Measurements from ENCODE around the gene CCNDBP1.
"Not testable (repeated sequence)": the region's sequence is repeated elsewhere in the genome, so short reads cannot be mapped to it uniquely, and the experiment has no call there.

CCNDBP1 gene

DNA sequence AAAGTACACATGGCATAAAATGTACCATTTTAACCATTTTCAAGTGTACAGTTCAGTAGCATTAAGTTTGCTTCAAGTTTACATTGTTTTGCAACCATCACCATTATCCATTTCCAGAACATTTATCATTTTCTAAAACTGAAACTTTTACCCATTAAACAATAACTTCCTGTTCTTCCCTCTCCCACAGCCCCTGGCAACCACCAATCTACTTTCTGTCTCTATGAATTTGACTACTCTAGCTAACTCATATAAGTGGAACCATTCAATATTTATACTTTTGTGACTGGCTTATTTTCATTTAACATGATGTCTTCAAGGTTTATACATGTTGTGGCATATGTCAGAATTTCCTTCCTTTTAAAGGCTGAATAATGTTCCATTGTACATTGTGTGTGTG is 31.9 kb upstream of the CCNDBP1 start:
- TF ChIP-seq, protein P1, sequence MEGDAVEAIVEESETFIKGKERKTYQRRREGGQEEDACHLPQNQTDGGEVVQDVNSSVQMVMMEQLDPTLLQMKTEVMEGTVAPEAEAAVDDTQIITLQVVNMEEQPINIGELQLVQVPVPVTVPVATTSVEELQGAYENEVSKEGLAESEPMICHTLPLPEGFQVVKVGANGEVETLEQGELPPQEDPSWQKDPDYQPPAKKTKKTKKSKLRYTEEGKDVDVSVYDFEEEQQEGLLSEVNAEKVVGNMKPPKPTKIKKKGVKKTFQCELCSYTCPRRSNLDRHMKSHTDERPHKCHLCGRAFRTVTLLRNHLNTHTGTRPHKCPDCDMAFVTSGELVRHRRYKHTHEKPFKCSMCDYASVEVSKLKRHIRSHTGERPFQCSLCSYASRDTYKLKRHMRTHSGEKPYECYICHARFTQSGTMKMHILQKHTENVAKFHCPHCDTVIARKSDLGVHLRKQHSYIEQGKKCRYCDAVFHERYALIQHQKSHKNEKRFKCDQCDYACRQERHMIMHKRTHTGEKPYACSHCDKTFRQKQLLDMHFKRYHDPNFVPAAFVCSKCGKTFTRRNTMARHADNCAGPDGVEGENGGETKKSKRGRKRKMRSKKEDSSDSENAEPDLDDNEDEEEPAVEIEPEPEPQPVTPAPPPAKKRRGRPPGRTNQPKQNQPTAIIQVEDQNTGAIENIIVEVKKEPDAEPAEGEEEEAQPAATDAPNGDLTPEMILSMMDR (conservative IDR thresholded peaks at IDR 0.05; ENCODE audit: low read depth, low read length) = no peak
- H3K4me3 ChIP-seq (ENCODE audit: low read length) = no peak overlapping the region
- no peak for DNase-seq (ENCODE audit: low read depth)

DNA sequence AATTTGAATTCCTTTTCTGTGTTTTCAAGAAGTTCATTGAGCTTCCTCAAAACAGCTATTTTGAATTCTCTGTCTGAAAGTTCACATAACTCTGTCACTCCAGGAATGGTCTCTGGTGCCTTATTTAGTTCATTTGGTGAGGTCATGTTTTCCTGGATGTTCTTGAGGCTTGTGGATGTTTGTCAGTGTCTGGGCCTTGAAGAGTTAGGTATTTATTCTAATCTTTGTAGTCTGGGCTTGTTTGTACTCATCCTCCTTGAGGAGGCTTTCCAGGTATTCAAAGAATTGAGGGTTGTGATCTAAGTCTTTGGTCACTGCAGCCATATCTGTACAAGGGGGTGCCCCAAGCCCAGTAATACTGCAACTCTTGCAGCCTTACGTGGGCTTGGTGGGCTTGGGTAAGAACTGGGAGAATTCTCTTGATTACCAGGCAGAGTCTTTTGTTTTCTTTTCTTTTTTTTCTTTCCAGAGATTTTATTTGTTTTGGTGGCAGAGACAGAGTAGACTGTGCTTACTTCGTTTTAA is 19.3 kb upstream of the CCNDBP1 start:
- no peak for DNase-seq (ENCODE audit: low read depth)
- no peak overlapping the region for H3K4me3 ChIP-seq (ENCODE audit: low read length)
- TF ChIP-seq, protein P1 (conservative IDR thresholded peaks at IDR 0.05; ENCODE audit: low read depth, low read length) = no peak

DNA sequence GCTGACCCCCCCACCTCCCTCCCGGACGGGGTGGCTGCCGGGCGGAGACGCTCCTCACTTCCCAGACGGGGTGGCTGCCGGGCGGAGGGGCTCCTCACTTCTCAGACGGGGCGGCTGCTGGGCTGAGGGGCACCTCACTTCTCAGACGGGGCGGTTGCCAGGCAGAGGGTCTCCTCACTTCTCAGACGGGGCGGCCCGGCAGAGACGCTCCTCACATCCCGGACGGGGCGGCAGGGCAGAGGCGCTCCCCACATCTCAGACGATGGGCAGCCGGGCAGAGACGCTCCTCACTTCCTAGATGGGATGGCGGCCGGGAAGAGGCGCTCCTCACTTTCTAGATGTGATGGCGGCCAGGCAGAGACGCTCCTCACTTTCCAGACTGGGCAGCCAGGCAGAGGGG is 17.9 kb upstream of the CCNDBP1 start:
- not testable (repeated sequence) for DNase-seq (ENCODE audit: low read depth); H3K4me3 ChIP-seq (ENCODE audit: low read length)

DNA sequence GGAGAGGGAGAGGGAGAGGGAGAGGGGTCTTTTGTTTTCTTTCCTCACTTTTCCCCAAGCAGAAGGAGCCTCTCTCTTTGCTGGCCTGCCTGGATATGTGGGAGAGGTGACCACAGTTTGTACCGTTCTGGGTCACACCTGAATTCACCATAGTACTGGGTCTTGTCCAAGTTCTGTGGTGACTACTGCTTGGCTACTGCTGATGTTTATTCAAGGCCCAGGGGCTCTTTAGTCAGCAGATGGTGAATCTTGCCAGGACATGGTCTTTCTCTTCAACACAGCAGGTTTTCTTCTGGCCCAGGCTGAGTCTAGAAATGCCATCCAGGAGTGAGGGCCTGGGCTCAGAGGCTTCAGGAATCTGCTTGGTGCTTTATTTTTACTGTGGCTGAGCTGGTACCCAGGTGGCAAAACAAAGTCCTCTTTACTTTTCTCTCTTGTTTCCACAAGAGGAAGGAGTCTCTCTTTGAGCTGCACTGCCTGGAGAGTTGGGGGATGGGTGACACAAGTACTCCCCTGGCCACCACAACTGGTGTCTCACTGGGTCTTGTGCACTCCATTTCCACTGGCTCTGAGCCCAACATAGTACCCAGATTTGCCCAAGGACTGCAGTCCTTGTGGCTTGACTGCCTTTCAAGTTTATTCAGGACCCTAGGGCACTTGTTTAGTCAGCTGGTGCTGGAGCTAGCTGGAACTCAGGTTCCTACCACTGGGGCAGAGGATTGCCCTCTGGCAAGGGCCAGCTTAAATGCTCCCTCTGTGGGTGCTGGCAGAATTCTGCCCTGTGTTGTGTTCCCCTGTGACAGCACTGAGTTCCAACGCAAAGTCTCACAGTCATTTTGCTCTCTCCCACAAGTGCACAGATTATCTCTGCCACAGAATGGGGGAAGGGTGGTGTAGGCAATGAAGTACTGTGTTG is 16.8 kb upstream of the CCNDBP1 start:
- no peak overlapping the region for H3K4me3 ChIP-seq (ENCODE audit: low read length)
- TF ChIP-seq, protein P1 (conservative IDR thresholded peaks at IDR 0.05; ENCODE audit: low read depth, low read length) = no peak
- no peak for DNase-seq (ENCODE audit: low read depth)

DNA sequence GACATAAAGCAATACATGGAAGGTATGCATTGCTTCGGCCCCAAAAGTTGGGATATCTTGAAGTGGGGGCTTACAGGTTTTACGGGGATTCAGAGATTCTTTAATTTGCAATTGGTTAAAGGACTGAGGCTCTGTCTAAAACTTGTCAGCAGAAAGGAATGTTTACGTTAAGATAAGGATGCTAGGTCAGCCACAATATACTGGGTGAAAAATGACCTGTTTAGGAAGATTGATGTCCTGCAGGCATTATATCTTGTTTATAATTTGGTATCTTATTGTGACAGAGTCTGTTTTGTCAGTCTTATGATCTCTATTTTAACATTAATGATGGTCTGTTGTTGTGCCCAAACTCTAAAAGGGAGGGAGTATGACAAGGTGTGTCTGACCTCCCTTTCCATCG is 15.3 kb upstream of the CCNDBP1 start:
- TF ChIP-seq, protein P1 (conservative IDR thresholded peaks at IDR 0.05; ENCODE audit: low read depth, low read length) = no peak
- no peak for DNase-seq (ENCODE audit: low read depth)
- no peak overlapping the region for H3K4me3 ChIP-seq (ENCODE audit: low read length)

DNA sequence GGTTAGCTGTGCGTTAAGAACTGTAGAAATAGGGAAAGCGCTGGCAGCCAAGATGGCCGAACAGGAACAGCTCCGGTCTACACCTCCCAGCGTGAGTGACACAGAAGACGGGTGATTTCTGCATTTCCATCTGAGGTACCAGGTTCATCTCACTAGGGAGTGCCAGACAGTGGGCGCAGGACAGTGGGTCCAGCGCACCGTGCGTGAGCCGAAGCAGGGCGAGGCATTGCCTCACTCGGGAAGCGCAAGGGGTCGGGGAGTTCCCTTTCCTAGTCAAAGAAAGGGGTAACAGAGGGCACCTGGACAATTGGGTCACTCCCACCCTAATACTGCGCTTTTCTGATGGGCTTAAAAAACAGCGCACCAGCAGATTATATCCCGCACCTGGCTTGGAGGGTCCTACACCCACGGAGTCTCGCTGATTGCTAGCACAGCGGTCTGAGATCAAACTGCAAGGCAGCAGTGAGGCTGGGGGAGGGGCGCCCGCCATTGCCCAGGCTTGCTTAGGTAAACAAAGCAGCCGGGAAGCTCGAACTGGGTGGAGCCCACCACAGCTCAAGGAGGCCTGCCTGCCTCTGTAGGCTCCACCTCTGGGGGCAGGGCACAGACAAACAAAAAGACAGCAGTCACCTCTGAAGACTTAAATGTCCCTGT is 9.4 kb upstream of the CCNDBP1 start:
- DNase-seq (ENCODE audit: low read depth); H3K4me3 ChIP-seq (ENCODE audit: low read length): not testable (repeated sequence)

DNA sequence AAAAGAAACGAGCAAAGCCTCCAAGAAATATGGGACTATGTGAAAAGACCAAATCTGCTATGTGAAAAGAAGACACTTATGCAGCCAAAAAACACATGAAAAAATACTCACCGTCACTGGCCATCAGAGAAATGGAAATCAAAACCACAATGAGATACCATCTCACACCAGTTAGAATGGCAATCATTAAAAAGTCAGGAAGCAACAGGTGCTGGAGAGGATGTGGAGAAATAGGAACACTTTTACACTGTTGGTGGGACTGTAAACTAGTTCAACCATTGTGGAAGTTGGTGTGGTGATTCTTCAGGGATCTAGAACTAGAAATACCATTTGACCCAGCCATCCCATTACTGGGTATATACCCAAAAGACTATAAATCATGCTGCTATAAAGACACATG is 8.1 kb upstream of the CCNDBP1 start:
- H3K4me3 ChIP-seq (ENCODE audit: low read length); DNase-seq (ENCODE audit: low read depth): not testable (repeated sequence)

DNA sequence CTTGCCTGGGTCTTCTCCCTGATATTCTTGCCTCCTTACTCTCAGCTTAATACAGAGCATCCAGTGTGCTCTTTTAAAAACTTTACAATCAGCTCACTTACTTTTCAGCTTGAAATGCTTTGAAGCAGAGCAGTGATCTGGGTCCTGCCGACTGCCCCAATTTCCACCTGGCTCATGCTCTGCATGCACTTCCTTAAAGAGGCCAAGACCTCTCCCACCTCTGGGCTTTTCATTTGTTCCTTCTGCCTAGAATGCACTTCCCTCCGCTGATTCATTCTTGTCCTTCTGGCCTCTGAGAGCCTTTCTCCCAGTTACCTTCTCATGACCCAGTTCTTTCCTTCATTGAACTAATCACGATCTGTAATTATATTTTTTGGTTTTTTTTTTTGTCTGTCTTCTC is 1.9 kb upstream of the CCNDBP1 start:
- no peak for DNase-seq (ENCODE audit: low read depth)
- TF ChIP-seq, protein P1 (conservative IDR thresholded peaks at IDR 0.05; ENCODE audit: low read depth, low read length) = no peak

More for the DNA sequence above, 1.9 kb upstream of the CCNDBP1 start:
- H3K4me3 ChIP-seq (ENCODE audit: low read length) = no peak overlapping the region
